H1 (cell line): ENCODE results near the gene PDLIM3. TPM values are rescaled to one million over a fixed set of nuclear protein-coding genes. Genes with fewer than 3 reads are reported as not detected.

ENCODE experiments used
- RAD21 ChIP-seq, 2 experiments: IDR thresholded peaks in 1 of 2; conservative IDR thresholded peaks in 1 of 2; 2 replicates each; pipeline ENCODE4 v1.6.1; 2011; ENCODE audit warnings: low read depth in 2 of 2, low read length in 2 of 2, improper control_type of control experiment in 1 of 2, inconsistent platforms in 1 of 2, mild to moderate bottlenecking in 1 of 2, moderate library complexity in 1 of 2
- polyA plus RNA-seq, 7 experiments: library from polyadenylated mRNA; depleted of rRNA in 3 of 7; stranded (reverse) in 5 of 7; unstranded in 2 of 7; fragments of >200 nt in 5 of 7; fragments of 200-250 nt in 2 of 7; gene quantifications; 1 replicate in 5 of 7; 2 replicates in 1 of 7; 4 replicates in 1 of 7; pipeline versions ENCODE4 v1.2.1 to v1.2.3, GENCODE V29; 2011 to 2013; ENCODE audit warnings: missing spikeins in 2 of 7, mixed read lengths in 2 of 7
- total RNA-seq: library from RNA; stranded (reverse); fragmentation: NEBNext Ultra II Directional; extraction: Animal tissue kit (Norgen Biotek cat#: 25700); gene quantifications from 2 replicates; pipeline ENCODE4 v1.2.1, GENCODE V29; 2021

Gene PDLIM3
- total and polyA plus RNA-seq, 2 of the 8 experiments (the other 6 are each of a cell fraction or from before 2014, with no cell fraction given) = 7.6 to 8.1 TPM

GRCh38 chr4:185541251-185541727 is 6.0 kb upstream of the PDLIM3 start (continued):
- no peak for TF ChIP-seq RAD21 (IDR thresholded peaks at IDR 0.05 in 1 of 2, conservative IDR thresholded peaks at IDR 0.05 in 1 of 2; ENCODE audit: low read depth in 2 of 2, low read length in 2 of 2)
